GM19328 (cell line): ENCODE measurements around the gene BAG5.

Experiments
- ATAC-seq: cut with Tn5 transposase; IDR thresholded peaks from one replicate; pipeline ENCODE4 v1.9.1; 2021; ENCODE audit warnings: mild to moderate bottlenecking, moderate library complexity; ENCODE audit not compliant: unreplicated experiment

BAG5 gene

DNA sequence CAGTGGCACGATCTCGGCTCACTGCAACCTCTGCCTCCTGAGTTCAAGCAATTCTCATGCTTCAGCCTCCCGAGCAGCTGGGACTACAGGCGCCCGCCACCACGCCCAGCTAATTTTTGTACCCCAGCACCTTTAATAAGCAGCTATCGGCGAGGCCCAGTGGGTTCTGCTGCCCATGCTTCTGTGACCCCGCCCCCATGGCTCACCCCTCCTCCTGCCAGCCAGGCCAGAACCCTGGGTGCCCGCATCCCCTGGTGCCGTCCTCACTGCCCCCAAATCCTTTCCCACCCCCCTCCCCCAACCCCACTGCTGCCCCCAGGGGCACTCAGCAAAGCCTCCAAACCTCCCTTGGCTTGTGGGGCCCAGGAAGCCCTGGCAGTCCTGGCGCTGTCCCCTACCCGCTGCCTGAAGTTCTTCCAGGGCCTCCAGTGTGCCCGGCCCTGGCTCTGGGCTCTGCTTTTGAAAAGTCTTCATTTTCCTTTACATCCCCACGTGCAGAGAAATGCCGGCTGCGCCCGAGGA is 14.5 kb downstream of the BAG5 start:
- ATAC-seq = no peak

DNA sequence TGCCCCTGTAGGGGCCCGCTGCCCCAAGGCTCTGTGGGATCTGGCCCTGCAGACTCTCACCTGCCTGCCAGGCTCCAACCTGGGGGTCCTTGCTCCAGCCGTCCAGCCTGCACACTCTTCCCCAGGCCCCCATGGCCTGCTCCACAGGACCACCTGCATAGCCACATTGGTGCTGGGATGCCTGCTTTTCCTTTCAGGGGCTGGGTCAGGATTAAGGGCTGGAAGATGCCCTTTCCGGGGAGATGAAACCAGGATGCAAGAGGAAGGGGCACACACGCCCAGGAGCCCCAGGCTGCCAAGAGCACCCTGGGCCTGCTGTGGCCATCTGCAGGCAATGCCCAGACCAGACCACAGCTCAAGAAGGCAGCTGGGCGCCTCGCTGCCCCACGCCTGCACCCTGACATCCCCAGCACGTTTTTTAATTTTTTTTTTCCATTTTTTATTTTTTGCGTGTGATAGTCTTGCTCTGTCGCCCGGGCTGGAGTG is 15.0 kb downstream of the BAG5 start:
- ATAC-seq = no peak

DNA sequence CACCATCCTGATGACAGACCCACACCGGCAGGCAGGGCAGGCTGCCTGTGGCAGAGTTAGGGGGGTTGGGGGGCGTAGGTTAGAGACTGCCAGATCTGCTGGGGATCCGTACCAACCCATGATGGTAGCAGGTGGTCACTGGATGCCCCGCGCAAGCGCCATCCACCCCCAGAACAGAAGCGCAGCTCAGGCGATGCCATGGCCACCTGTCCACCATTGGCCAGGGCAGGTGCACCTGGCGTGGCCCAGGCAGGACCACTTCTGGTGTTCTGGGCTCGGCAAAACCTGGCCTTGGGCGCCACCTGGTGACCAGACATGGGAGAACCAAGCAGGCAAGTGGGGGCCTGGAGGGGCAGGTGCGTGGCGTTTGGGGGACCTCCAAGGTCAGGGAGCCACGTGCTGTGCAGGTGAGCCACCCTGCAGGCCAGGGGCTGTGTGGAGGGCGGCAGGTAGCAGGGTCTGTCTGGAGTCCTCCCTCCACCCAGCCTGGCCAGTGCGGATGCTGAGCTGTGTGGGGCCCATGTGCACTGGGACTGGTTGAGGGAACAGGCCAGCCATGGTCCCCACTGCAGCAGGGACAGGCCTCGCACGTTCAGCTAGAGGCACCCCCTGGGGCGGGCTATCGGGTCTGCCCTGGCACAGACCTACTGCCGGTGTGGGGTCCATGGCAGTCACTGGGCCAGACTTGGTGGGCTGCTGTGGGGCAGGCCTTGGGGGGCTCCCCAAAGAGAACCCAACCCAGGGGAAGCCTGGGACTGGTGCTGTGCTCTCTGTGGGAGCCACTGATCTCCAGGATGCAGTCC is 15.6 kb downstream of the BAG5 start:
- ATAC-seq = no peak

DNA sequence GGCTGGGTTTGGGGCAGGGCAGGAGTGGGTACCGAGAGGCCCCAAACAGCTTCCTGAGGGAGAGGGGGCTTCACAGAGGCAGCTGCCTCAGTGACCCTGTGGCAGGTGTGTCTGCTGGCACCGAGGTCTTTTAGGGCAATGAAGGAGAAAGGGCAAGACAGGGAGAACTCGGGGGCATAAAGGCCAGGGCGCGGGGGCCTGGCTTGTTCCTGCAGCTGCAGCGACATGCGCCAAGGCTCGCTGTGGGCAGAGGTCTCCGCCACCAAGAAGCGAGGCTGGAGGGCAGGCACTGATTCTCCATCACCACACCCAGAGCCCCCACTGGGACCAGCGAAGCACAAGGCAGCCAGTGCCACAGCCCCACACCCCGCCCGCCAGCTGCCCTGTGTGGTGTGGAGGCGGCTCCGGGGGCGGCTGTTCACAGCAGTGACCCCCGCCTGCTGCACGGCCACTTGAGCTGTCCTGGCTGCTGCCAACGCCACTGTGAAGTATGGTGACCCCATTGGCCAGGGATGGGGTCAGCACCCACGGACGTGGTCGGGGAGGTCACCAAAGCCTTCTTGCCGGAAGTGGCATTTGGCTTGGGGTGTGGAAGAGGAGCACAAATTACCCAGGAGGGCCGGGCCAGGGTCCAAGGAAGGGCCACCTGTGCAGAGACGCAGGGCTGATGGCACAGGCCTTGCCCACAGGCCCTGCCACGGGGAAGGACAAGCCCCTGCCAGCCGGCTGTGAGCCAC is 16.4 kb downstream of the BAG5 start:
- ATAC-seq = no peak

DNA sequence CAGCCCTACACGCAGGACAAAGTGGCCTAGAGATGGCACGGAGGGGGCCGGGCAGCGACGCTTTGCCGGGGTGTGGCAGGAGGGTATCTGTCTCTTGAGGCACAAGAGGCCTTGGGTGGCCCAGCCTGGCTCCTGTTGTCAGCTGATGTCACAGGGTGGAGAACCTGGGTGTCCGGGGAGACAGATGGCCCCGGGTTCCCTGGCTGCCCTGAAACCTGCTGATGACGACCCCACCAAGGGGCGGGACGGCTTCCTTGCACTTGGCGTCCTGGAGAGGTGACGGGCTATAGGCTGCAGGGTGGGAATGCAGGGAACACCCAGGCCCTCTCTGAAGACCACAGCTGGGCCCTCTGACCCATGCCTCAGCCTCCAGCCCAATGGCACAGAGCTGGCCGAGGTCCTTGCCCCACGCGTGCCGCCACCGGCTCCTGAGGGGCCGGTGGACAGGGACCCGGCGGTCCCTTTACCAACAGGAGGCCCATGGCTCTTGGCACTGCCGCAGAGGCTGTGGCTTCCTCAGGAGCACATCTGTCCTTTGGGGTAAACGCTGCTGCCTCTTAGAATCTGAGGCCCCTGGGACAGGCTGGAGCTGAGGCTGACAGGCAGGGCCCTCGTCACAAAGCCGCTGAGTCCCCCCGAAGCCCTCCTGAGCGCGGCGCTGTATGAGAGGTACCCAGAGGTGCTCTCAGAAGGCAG is 17.1 kb downstream of the BAG5 start:
- ATAC-seq = no peak

DNA sequence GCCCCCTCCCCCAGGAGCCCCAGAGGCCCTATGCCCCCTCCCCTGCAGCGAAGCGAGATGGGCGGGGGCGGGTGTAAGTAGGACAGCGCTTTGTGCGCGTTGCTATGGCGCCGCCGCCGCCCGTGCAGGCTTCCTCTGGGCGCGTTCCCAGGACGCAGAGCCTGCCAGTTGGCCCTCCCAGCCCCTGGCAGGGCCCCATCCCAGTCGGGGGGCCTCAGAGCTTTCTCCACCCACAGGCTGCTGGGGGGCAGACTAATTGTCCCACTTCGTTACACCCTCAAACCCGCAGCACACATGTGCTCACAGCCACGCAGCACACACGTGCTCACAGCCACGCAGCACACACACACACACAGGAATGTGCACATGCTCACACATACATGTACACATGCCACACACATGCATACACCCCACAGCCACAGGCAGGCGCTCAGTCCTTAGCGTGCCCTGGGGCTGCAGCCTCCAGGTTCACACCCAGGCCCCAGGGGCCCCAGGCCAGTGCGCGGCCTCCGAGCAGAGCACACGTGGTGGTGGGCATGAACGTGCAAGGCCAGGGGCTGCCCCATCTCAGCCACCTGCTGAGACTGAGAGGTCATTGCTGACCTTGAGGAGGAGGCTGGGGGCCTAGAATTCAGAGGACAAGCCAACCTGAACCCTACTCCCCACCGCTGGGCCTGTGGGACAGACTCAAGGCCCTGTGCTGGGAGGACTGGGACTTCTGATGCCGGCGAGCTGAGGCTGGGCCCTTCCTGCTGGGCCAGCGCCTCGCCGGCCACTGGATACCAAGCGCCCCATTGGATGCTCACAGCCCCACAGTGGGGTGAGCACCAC is 17.9 kb downstream of the BAG5 start:
- ATAC-seq = no peak

DNA sequence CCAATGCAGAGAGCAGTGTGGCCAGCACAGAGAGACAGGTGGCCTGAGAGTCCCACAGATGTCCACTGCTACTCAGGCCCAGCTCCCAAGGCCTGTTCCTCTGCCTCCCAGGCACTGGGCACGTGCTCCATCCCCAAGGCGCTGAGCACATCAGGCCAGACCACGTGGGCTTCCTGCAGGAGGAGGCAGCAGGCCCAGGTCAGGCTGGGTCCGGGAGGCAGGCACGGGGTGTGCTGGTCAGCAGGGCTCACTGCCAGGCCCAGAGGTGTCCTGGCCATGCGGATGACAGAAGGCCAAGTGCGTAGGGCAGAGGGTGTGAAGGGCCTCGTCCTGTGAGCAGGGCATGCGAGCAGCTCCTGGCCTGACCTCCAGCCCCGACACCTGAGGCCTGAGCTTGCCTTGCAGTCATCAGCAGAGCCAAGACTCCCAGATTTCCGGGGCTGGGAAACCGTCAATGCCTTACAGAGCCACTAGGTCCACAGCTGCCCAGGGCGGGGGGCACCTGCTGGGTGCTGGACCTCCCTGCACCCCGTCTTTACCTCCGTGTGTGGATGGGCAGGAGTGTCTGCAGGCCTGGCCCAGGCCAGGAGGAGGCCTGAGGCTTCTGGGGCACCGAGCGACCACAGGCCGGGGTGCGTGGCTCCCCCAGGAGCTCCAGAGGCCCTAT is 18.6 kb downstream of the BAG5 start:
- ATAC-seq = no peak

DNA sequence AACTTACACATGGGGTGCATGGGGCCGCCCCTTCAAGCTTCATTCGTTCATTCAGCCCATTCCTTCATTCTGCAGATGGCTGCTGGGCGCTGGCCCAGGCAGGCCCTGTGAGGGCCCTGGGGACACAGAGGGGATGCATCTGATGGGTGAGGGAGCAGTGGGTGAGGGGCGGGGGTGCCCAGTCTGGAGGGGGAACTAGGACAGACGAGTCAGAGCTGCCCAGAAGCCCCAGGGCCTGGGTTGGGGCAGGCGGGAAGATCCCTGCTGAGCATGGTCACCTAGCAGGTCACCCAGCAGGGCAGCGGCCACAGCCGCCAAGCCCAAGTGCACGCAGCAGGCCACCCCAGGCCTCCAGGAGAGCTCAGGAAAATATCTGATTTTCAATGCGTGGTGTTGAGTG is 19.3 kb downstream of the BAG5 start:
- ATAC-seq = no peak

DNA sequence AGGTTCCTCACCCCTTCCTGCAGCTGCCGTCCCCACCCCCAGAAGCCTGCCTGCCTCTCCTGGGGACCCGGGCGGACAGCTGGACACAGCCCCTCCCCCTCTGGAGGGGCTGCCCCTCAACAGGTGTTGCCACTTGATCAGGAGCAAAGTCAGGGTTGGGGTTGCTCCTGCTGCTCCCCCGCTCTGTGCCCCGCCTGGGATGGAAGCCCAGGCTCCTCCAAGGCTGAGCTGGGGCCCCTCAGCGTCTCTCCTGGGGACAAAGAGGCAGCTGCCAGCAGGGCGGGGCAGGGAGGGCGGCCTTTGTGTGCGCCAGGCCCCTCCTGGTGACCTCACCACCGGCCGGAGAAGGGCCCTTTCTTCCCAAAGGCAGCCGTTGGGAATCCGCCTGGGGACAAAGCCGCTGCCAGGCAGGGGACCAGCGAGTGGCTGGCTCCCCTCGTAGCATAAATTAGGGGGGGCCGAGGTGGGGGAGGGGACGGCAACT is 19.8 kb downstream of the BAG5 start:
- ATAC-seq = no peak

DNA sequence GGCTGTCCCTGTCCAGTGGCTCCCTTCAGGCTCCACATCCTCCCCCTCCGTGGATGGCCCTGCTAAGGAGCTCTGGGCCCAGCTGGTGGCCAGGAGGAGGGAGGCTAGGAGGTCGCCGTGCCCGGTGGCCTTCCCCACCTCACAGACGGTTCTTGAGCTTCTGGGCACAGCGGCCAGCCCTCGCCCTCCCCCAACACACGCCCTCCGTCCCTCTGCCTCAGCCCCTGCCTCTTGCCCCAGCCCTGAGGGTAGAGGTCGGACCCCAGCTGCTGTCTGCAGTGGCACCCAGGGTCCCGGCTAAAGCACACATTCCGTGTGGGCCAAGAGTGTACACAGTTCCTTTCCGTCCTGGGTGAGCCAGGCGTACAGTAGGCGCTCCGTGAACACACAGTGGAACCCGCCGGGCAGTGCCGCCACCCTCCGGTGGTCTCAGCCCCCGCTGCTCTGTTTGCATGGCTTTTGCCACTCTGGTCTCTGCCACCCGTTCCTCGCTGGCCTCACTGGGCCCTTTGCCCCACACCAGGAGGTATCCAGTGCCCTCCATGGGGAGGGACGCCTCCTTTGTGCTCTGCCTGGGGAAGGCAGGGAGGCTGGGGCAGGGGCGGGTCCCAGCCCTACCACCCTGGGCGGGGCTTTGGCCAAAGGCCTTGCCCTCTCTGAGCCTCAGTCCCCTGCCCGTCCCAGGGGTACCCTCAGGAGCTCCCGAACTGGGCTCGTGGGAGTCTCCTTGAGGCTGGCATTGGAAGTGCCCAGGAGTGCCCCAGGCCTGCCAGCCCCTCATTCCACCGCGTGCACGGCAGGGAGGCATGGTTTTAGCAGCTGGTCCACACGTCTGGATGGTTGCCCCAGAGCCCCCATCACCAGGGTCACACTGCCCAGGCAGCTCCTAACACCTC is 20.5 kb downstream of the BAG5 start:
- no peak for ATAC-seq

DNA sequence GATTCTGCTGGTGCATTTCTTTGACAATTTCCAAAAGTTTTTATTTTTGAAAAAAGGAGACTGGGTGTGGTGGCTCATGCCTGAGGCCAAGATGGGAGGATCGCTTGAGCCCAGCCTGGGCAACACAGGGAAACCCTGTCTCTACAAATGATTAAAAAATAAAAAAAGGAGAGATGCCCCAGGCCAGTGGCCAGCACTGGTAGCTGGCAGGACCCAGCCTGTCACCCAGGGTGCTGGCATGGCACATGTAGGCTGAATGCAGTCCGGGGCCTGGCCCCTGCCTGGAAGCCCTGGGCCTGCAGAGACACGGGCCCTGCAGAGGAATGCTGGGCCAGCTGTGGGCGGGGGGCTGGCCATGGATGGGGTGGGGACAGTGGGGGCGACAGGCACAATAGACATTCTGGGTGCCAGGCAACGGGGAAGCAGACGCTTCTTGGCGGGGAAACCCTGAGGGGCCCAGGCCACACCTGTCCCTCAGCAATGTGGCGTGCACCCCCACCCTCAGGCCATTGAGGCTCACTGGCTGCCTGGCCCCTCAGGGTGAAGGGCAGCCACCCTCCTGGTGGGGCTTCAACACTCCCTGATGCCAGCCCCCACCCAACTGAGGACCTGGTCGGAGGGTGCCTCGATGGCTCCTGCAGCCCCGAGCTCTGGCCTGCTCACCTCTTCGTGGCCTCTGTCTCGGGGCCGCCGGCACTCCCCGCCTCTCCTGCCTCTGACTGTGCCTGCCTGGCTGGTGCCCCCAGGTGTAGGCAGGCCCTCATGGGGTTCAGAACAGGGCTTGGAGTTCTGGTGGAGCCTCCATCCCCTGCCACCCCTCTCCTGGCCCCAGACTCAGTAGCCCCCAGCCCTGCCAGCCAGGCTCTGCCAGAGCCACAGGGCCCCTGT is 21.4 kb downstream of the BAG5 start:
- no peak for ATAC-seq

DNA sequence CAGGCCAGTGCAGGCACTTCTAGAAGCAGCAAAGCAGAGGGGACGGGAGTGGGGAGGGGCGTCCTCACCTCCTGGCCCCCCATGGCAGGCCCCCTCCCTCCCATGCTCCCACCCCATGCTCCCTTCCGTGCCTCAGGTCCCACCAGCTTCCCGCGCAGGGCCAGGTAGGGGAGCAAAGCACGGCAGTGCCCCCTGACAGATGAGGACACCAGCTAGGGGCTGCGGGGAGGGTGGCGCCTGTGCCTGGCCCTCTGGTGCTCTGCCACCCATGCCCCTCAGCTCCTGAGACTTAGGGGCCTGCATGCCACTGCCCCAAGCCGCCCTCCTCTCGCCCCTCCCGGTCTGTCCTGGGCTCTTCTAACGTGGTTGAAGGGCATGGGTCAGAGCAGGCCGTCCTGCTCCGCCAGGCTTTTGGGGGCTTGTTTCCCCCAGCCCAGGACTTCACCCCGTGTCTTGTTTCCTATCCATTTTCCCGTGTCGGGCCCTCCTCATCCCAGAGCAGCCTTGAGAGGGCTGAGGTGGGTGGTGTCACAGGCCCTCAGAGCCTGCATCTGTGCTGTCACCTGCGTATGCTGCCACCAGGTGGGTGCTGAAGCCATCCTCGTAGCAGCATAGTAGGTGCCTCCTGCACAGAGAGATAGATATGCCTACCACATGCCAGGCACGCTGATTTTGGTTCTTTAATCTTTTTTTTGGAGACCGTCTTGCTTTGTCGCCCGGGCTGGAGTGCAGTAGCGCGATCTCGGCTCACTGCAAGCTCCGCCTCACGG is 23.2 kb downstream of the BAG5 start:
- no peak for ATAC-seq

DNA sequence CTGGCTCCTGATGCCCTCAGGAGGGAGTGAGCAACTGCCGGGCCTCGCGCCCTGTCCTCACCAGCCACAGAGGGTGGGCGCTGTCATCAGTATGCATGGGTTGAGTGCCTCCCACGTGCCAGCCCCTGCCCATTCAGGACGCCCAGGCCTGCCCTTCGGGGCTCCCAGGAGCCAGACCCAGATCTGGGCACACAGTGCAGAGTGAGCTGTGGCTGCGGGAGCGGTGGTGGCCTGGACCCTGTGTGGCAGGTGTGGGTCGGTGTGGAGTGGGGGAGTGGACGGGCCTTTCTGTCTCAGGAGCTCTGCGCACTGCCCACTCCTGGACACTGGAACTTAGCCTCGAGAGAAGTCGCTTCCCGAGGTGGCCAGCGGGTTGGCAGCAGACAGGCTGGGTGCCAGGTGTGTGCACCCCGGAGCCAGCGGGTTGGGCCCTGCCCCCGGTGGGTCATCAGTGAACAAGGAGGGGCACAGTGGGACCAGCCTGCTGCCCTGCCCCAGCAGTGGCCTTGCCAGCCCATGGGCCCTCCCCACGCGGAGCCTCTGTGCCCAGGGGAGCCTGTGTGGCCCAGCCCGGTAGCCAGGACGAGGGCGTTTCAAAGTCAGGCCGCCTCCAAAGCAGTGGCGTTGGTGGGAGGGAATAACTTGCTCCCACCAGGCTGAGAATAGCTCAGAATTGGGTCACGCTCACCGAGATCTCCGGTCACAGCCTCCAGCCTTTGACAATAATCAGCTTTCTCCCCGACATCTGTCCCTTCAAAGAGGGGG is 24.0 kb downstream of the BAG5 start:
- no peak for ATAC-seq

DNA sequence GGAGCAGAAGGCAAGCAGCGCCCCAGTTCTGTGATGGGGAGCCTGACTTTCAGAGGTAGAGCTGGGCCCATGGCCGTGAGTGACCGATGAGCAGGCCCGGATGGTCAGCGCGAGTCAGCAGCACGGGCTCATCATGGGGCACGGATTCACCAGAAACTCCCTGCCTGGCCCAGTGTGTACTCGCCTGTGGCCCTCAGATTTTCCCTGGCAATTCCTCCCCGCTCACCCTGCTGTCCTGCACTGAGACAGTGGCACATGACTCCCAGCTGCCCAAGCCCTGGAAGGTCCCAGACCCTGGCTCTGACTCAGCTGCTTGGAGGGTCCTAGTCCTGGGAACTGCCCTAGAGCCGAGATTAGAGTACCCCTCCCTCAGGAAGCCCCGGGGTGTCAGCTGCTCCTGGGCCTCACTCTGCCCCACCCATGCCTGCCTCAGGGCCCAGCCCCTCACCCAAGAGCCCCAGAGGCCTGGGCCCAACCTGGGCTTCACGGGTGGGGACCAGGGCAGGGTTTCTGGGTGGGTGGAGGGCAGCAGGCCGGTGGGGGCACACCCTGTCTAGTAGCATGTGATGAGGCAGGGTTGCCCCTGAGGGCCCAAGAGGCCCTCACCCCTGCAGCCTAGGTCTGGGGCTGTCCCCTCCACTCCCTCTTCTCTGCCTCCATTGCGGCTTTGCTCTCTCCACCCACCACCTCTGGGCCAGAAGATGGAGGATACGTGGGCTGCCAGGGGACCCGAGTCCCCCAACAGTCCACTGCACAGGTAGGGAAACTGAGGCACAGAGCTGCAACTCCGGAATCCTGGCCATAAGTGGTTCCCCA is 25.1 kb downstream of the BAG5 start:
- no peak for ATAC-seq

DNA sequence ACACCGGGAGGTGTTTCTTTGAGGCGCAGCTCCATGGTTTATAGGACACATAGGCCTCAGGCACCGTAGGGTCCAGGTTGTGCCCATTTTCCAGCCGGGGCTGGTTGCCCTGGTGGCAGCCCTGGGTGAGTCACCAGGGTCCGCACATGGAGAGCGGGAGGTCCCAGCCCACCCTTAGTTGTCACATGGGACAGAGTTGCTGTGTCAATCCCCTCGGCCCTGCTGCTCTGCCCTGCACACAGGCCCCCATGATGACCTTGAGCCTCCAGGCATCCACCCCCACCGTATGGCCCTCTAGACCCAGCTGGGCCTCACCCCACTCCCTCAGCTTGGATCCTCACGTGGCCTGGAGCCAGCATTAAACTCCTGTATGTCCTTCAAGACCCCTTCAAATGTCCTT is 25.8 kb downstream of the BAG5 start:
- ATAC-seq = no peak
